ENCODE results near the gene ZBTB40. TPM values are rescaled to one million over a fixed set of nuclear protein-coding genes. Genes with fewer than 3 reads are reported as not detected.

The ZBTB40 gene, protein sequence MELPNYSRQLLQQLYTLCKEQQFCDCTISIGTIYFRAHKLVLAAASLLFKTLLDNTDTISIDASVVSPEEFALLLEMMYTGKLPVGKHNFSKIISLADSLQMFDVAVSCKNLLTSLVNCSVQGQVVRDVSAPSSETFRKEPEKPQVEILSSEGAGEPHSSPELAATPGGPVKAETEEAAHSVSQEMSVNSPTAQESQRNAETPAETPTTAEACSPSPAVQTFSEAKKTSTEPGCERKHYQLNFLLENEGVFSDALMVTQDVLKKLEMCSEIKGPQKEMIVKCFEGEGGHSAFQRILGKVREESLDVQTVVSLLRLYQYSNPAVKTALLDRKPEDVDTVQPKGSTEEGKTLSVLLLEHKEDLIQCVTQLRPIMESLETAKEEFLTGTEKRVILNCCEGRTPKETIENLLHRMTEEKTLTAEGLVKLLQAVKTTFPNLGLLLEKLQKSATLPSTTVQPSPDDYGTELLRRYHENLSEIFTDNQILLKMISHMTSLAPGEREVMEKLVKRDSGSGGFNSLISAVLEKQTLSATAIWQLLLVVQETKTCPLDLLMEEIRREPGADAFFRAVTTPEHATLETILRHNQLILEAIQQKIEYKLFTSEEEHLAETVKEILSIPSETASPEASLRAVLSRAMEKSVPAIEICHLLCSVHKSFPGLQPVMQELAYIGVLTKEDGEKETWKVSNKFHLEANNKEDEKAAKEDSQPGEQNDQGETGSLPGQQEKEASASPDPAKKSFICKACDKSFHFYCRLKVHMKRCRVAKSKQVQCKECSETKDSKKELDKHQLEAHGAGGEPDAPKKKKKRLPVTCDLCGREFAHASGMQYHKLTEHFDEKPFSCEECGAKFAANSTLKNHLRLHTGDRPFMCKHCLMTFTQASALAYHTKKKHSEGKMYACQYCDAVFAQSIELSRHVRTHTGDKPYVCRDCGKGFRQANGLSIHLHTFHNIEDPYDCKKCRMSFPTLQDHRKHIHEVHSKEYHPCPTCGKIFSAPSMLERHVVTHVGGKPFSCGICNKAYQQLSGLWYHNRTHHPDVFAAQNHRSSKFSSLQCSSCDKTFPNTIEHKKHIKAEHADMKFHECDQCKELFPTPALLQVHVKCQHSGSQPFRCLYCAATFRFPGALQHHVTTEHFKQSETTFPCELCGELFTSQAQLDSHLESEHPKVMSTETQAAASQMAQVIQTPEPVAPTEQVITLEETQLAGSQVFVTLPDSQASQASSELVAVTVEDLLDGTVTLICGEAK
- 14.9 and 15.7 TPM in 2 replicates for total RNA-seq (ENCODE audit: low replicate concordance)

DNA sequence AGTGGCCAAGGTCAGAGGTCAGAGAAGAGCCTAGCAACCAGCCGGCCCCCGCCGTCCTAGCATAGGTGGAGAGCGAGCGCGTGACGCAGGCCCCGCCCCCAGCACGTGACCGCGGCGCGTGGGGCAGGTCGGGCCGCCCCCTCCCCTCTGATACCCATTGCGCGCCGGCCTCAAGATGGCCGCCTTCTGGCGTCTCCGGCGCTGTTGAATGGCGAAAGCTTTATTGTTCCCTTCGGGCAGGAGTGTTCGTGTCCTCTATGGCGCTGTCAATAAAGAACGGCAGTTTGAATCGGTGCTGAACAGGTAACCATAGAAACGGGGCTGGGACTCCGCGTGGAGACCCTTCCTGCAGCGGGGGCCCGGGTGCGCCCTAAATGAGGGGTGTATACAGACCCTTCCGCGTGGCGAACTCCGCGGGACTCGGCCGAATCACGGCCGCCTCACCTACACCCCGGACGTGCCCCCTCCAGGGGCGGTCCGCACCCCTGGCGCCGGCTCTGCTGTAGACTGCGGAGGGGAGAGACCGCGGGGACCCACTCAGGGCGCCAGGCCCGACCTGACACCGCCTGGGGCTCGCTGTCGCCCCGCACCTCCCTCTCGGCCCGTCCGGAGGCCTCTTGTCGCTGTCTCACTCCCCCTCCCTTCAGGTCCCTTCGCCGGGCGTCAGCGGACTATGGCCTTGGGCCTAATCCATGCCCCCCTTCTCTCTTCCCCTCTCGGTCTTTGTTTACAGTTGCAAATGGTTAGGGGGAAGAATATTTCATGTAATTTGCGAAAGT lies at the start of gene ZBTB40:
Gene ZBTB40 (plus strand): TSS at position 150 of the 779 bp plus-strand sequence. CDS start 38,098 bp downstream, outside the sequence.
- H3K27ac ChIP-seq = no peak within 1 kb of the TSS
- Mint-ChIP-seq H3K4me1 (peaks cover 49% of the 10 kb centered on the region), H3K27me3 (ENCODE audit: insufficient read depth, low read depth) (peaks cover 2% of the 10 kb centered on the region), H3K36me3 (no peaks in the 10 kb centered on the region), H3K9me3 (no peaks in the 10 kb centered on the region), H3K4me3 (peak within 1 kb of the TSS; percentile 92), H3K27ac (peak within 1 kb of the TSS; percentile 98)
- H3K4me2 ChIP-seq = peak within 1 kb of the TSS; percentile 88
- H3K4me1 ChIP-seq = peaks cover 7% of the 10 kb centered on the region
- H3K4me3 ChIP-seq = peak within 1 kb of the TSS; percentile 89
- H3K9me3 ChIP-seq (ENCODE audit: low read depth) = no peaks in the 10 kb centered on the region
- peaks cover 26% of the 10 kb centered on the region for H3K79me2 ChIP-seq (ENCODE audit: low read depth)
- H4K20me1 ChIP-seq (ENCODE audit: low read depth) = no peaks in the 10 kb centered on the region
- H3F3A ChIP-seq (ENCODE audit: low read depth) = peaks cover 20% of the 10 kb centered on the region
- H3K9ac ChIP-seq = peak within 1 kb of the TSS; percentile 38
- TF ChIP-seq EZH2 (IDR thresholded peaks at IDR 0.05) (no peak), EZH2phosphoT487 (IDR thresholded peaks at IDR 0.05) (no peak)
- TF ChIP-seq, protein P1, sequence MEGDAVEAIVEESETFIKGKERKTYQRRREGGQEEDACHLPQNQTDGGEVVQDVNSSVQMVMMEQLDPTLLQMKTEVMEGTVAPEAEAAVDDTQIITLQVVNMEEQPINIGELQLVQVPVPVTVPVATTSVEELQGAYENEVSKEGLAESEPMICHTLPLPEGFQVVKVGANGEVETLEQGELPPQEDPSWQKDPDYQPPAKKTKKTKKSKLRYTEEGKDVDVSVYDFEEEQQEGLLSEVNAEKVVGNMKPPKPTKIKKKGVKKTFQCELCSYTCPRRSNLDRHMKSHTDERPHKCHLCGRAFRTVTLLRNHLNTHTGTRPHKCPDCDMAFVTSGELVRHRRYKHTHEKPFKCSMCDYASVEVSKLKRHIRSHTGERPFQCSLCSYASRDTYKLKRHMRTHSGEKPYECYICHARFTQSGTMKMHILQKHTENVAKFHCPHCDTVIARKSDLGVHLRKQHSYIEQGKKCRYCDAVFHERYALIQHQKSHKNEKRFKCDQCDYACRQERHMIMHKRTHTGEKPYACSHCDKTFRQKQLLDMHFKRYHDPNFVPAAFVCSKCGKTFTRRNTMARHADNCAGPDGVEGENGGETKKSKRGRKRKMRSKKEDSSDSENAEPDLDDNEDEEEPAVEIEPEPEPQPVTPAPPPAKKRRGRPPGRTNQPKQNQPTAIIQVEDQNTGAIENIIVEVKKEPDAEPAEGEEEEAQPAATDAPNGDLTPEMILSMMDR (IDR thresholded peaks at IDR 0.05) = peak; percentile 2
- H2AFZ ChIP-seq (replicated peaks) = peak within 1 kb of the TSS; percentile 88
- no peaks in the 10 kb centered on the region for H3K27me3 ChIP-seq
- DNase-seq (ENCODE audit: low spot score) = peak; percentile 96
- H3K36me3 ChIP-seq = no peaks in the 10 kb centered on the region

DNA sequence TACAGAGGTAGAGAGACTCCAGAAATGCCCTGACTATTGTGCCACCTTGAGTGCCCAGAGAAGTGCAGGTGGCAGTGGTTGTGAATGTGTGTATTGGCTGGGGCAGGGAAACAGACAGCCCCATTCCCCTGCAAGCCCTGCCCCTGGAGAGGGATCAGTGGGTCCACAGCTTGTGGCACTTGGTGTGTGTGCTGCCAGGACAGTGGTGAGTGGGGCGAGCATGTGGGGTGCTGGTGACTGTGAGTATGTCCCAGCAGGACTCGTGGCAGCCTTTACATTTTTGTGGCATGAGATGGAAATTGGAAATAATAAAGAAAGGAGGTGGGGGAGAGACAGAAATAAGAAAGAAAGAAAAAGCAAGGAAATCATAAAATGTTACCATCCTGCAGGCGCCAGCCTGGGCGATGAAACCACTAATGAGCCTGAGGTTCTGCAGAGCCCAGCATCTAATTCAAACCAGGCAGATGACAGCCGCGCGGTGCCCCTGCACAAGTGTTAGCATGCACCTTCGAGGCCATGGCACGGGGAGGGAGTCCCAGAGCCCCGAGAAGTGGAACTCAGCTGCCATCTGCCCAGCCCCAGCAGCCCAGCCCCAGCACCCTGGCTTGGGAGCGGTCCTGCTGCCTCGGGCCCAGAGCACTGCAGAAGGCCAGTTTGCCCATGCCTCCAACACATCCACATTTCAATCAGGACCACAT lies 49.1 kb upstream of the ZBTB40 start:
- Histone ChIP-seq H3K9me3 (ENCODE audit: low read depth) (no peaks in the 10 kb centered on the region), H2AFZ (replicated peaks) (no peak overlapping the region), H3K9ac (no peak overlapping the region), H4K20me1 (ENCODE audit: low read depth) (no peaks in the 10 kb centered on the region), H3K4me2 (no peak overlapping the region), H3K36me3 (no peaks in the 10 kb centered on the region), H3K4me3 (no peak overlapping the region), H3F3A (ENCODE audit: low read depth) (no peaks in the 10 kb centered on the region), H3K27me3 (peaks cover 3% of the 10 kb centered on the region), H3K79me2 (ENCODE audit: low read depth) (no peaks in the 10 kb centered on the region), H3K4me1 (no peaks in the 10 kb centered on the region), H3K27ac (no peak overlapping the region)
- no peak overlapping the region for H3K4me3 Mint-ChIP-seq
- no peaks in the 10 kb centered on the region for H3K9me3 Mint-ChIP-seq
- no peak overlapping the region for H3K27ac Mint-ChIP-seq
- DNase-seq (ENCODE audit: low spot score) = no peak
- no peak for TF ChIP-seq EZH2phosphoT487 (IDR thresholded peaks at IDR 0.05)
- no peak for TF ChIP-seq EZH2 (IDR thresholded peaks at IDR 0.05)
- TF ChIP-seq, protein P1 (IDR thresholded peaks at IDR 0.05) = no peak
- peaks cover 16% of the 10 kb centered on the region for H3K4me1 Mint-ChIP-seq
- H3K36me3 Mint-ChIP-seq = no peaks in the 10 kb centered on the region
- H3K27me3 Mint-ChIP-seq (ENCODE audit: insufficient read depth, low read depth) = peaks cover 21% of the 10 kb centered on the region

Measured in neural progenitor cell (in vitro differentiated cells).